Astrocyte of the cerebellum (primary cell): ENCODE measurements around the gene BCAS1.
"Not testable (repeated sequence)": the region's sequence is repeated elsewhere in the genome, so short reads cannot be mapped to it uniquely, and the experiment has no call there.

Source experiments
- DNase-seq: peaks from one replicate; pipeline ENCODE4 v3.0.0-alpha.2; 2011; ENCODE audit warnings: low read depth
- H3K4me3 ChIP-seq: 2 replicates; pipeline ENCODE4 v1.5.1; 2011; ENCODE audit warnings: mild to moderate bottlenecking, low read depth, low read length, moderate library complexity
- in situ Hi-C: cut with HindIII; loops from 2 replicates; pipeline ENCODE4 v1.10.0; 2017; ENCODE audit warnings: low sequenced_read_pairs
- TF ChIP-seq, protein P1 (sequence below): IDR thresholded peaks from 2 replicates; pipeline ENCODE4 v1.5.1; 2012; ENCODE audit warnings: low read length, low read depth, moderate library complexity, mild to moderate bottlenecking; ENCODE audit errors: missing control alignments

BCAS1 gene

DNA sequence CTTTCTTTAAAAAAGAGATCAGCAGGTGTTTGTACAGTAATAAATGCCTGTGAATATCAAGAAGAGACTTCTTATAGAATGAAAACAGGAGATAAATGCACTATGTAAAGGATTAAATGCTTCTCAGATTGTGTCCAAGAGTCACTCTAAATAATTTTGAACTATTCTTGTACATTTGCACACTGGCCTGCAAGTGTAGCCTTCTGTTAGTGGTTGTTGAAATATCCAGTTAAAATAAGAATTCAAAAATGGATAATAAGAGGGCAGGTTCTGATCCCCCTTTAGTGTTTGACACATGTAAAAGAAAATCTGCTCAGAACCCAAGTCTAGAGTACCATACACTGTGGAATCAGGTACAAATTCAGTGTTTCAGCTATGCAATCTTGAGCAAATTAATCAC is 91.9 kb downstream of the BCAS1 start:
- TF ChIP-seq, protein P1, sequence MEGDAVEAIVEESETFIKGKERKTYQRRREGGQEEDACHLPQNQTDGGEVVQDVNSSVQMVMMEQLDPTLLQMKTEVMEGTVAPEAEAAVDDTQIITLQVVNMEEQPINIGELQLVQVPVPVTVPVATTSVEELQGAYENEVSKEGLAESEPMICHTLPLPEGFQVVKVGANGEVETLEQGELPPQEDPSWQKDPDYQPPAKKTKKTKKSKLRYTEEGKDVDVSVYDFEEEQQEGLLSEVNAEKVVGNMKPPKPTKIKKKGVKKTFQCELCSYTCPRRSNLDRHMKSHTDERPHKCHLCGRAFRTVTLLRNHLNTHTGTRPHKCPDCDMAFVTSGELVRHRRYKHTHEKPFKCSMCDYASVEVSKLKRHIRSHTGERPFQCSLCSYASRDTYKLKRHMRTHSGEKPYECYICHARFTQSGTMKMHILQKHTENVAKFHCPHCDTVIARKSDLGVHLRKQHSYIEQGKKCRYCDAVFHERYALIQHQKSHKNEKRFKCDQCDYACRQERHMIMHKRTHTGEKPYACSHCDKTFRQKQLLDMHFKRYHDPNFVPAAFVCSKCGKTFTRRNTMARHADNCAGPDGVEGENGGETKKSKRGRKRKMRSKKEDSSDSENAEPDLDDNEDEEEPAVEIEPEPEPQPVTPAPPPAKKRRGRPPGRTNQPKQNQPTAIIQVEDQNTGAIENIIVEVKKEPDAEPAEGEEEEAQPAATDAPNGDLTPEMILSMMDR = no peak
- DNase-seq = no peak
- no peak overlapping the region for H3K4me3 ChIP-seq
- in situ Hi-C loops = no loop called here

DNA sequence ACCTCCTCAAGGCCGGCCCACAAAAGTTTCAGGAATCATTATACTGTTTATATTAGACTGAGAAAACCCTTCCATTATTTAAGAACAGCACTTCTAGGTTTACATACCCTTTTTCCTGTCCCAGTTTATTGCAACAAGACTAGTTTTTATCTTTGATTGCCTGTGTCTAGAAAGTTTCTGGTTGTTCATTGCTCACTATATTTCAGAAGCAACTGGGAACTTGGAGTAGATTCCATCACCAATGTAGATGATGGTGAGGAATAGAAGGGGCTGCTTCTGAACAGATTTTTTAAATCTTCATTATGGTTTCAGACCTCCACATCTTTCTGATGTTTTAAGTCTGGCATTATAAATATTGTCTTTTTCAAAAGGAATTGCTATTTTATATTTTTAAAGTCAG is 93.0 kb downstream of the BCAS1 start:
- TF ChIP-seq, protein P1 = no peak
- no peak for DNase-seq
- in situ Hi-C loops = no loop called here
- H3K4me3 ChIP-seq = no peak overlapping the region

DNA sequence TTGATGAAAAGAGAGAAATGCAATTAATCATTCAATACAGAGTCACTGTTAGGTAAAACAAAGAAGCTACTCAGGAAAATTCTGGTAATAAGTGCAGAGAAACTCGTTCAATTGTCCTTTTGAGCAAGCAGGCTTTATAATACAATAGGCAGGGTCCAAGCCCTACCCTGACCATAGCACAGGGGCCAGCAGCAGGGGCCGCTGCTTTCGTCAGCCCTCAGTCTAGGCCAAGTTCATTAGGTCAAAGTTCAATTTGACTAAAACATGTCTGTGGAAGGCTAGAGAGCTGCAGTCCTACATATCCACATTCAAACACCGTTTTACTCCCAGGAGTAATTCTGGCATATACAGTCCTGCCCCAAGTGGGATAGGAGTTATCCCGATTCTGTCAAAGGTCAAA is 94.6 kb downstream of the BCAS1 start:
- in situ Hi-C loops = no loop called here
- TF ChIP-seq, protein P1 = no peak

DNA sequence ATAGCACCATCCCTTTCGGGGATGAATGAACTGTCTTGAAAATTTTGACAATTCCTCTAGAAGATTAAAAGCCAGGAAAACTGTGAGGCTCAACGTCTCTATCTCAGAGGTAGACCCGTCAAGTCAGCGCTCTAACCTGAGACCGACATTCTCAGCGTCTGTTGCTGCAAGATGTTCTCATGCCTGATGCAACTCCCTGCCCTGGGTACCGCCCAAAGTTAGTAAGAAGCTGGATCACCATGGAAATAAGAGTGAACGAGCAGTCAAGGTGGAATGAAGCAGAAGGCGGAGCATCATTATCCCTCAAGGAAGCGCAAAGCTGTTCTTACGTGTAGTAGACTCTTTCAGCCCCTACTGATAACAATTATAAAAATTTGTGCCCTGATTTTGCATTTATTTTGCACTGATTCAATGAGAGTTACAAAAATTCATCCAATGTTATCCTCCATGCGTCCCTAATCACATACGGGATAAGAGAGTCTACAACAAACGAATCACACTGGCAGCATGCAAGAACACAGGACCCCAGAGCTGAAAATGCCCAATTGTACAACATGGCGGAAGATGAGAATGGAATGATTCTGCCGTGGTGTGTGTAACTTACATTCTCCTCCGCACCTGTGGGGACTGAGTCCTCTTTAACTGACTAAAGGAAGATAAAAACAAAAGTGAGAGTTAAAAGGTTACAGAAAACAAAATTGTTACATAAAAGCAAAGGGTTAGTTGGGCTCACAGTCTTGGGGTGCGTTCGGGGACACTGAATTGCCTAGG is 95.4 kb downstream of the BCAS1 start:
- TF ChIP-seq, protein P1 = no peak
- H3K4me3 ChIP-seq = no peak overlapping the region
- in situ Hi-C loops = no loop called here
- DNase-seq = no peak

More for the DNA sequence above, 94.6 kb downstream of the BCAS1 start:
- DNase-seq = no peak
- H3K4me3 ChIP-seq = no peak overlapping the region

DNA sequence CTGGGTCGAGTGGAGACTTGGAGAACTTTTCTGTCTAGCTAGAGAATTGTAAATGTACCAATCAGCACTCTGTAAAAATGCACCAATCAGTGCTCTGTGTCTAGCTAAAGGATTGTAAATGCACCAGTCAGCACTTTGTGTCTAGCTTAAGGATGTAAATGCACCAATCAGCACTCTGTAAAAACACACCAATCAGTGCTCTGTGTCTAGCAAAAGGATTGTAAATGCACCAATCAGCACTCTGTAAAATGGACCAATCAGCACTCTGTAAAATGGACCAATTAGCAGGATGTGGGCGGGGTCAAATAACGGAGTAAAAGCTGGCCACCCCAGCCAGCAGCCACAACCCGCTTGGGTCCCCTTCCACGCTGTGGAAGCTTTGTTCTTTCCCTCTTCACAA is 96.5 kb downstream of the BCAS1 start:
- H3K4me3 ChIP-seq, in situ Hi-C loops, DNase-seq: not testable (repeated sequence)

DNA sequence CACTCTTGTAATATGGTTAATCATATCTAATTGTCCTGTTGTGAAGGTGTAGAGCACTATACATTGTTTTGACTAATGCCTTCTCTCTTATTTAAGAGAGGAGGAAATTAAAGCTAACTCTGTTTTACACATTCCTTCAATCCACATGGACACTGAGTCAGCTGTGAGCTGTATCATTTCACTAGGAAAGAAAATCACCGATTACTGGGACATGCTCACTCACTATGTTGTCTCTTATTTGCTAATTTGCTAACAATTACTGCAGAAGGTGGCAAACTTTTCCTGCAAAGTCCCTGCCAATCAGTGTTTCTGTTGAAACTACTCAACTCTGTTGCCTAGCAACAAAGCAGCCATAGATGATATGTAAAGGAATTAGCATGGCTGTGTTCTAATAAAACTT is 98.2 kb downstream of the BCAS1 start:
- TF ChIP-seq, protein P1 = no peak
- in situ Hi-C loops = no loop called here

DNA sequence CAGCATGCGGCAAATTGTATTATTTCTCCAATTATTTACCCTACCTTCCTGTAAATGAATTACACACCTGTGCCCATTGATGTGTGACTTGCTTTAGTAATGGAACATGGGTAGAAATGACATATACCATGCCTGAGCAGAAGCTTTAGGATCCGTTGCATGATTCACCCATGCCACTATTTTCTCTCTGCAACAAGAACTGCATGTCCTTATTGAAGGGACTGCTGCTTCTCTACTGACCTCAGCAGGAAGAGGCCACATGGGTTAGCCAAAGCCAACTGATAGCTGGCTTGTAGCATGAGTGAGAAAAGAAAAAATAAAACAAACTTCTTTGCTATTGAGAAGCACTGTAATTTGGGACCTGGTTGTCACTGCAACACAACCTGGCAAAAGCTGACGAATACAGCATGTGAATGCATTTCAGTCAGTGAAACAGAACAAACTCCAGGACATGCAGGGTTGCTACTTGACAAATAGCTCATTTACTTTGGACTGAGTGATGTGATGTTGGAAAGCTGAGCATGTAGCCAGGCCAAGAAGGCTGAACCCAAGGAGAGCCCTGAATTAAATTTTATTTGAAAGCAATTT is 99.2 kb downstream of the BCAS1 start:
- DNase-seq = no peak
- TF ChIP-seq, protein P1 = no peak
- no peak overlapping the region for H3K4me3 ChIP-seq
- in situ Hi-C loops = no loop called here

More for the DNA sequence above, 98.2 kb downstream of the BCAS1 start:
- no peak overlapping the region for H3K4me3 ChIP-seq
- DNase-seq = no peak
